GM21825 (cell line): ENCODE data around the gene RFX3.

Experiments used
- ATAC-seq: cut with Tn5 transposase; IDR thresholded peaks from one replicate; pipeline ENCODE4 v1.9.1; 2021; ENCODE audit warnings: mild to moderate bottlenecking, moderate library complexity; ENCODE audit not compliant: unreplicated experiment

RFX3 gene

GRCh38 chr9:3290231-3290840 is 235.5 kb downstream of the RFX3 start:
- ATAC-seq = no peak

DNA sequence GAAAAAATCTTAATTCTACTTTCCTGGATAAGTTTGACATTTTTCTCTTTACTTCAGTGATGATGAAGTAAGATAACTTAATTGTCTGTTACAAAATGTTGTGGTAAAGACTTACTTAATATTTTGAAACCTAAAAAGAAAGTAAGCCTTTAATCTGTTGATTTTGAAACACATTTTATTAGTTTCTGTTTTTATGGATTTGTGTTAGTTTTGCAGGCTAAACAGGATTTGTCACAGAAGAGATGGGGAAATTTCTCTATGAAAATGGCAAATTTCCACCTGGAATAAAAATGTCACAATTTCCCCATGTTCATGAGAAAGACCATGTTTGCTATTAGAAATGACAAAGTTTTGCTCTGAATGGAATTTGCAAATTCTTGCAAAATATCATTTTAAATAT is 237.1 kb downstream of the RFX3 start:
- ATAC-seq = no peak

GRCh38 chr9:3285365-3286161 is 240.2 kb downstream of the RFX3 start:
- no peak for ATAC-seq

- no peak for ATAC-seq
These were observed 243.4 kb downstream of the RFX3 start for GRCh38 chr9:3282365-3282764.

DNA sequence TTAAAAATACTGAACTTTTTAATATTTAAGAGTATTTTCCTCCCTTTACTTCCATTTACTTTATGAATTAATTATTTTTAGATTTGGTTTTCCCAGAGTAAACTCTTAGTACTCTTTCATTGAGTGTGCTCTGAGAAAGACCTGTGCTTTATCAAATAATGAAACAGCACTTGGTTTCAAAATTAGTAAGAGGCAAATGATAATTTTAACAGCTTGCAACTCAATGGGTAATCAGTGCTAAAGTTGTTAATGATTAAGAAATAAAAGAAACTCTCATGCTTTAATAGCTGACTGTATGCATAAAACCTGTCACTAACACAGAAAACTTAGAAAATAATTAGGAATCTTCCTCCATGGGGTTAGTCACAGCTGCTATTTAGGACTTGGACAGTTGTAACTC is 244.4 kb downstream of the RFX3 start:
- ATAC-seq = peak; percentile 65

GRCh38 chr9:3277200-3277599 is 248.6 kb downstream of the RFX3 start:
- ATAC-seq = no peak

GRCh38 chr9:3271581-3271980 is 254.2 kb downstream of the RFX3 start:
- no peak for ATAC-seq

- no peak for ATAC-seq
These were observed 254.6 kb downstream of the RFX3 start for GRCh38 chr9:3271157-3271556.

DNA sequence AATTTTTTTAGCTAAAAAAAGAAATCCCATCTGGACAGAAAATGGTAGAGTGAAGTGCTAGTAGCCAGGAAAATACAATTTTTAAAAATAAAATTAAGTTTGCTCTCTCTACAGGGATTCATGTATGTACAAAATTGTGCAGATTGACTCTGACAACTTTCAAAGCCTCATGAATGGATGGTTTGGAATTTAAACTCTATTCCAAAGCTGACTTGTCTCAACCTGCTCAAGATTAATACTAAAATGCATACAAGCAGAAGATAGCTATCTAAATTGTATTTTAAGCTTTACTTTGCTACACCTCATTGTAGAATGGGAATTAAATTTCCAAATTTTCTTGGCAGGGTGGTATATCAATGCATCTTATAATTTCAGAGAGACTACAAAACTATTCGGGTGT is 257.6 kb downstream of the RFX3 start:
- ATAC-seq = no peak

- no peak for ATAC-seq
These were observed 262.1 kb downstream of the RFX3 start for GRCh38 chr9:3263698-3264097.

GRCh38 chr9:3262826-3263529 is 262.8 kb downstream of the RFX3 start:
- no peak for ATAC-seq

DNA sequence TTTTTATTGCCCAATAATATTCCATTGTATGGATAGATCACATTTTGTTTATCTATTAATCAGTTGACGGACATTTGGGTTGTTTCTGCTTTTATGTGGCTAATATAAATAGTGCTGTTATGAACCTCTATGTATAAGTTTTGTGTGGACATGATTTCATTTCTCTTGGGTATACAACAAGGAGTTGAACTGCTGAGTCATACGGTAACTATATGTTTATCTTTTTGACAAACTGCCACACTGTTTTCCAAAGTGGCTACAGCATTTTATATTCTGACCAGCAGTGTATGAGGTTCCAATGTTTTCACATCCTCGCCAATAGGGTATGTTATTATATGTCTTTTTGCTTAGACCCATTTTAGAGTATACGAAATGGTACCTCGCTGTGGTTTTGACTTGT is 264.3 kb downstream of the RFX3 start:
- ATAC-seq = no peak

DNA sequence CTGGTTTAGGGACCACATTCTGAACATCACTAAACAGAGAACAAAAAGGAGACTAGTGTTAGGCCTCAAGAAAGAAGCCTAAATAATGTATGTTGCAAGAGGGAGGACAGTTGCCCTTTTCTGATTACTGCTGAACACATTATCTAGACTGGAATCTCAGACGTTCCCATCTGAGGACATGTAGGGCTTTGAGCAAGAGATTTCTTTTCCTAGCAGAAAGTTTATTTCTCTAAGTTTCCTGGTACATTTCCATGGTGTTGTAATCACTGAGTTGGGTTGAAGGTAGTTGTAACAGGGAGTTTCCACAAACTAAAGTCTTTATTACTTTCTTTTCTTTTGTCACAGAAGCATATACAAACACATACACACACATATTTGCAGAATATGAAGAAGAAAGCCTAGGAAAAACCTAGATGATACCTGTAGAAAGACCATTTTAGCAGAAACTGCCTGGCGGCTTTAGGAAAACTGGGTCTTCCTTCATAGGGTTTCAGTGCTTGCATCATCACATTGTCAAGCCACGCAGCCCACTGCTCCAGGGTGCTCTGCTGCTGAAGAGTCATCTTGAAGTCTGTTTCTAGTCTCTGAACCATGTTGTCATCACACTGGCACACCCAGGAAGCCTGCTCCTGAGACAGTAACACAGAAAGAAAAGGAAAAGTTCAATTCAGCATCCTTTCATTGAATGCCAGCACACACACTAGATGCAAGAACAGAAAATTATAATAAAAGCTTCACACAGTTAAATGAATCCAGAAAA is 269.1 kb downstream of the RFX3 start:
- no peak for ATAC-seq

DNA sequence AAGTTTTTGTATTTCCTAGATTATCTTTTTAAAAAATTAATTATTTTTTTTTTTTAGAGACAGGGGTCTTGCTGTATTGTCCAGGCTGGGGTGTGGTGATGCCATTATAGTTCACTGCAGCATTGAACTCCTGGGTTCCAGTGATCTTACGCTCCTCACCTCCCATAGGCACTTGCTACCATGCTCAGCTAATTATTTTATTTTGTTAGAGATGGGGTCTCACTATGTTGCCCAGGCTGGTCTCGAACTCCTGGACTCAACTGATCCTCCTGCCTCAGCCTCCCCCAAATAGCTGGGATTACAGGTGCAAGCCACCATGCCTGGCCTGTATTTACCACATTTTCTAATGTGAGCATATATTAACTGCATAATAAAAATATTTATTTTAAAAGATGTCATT is 274.5 kb downstream of the RFX3 start:
- no peak for ATAC-seq

GRCh38 chr9:3250741-3251140 is 275.1 kb downstream of the RFX3 start:
- no peak for ATAC-seq

GRCh38 chr9:3247211-3247610 is 278.6 kb downstream of the RFX3 start:
- no peak for ATAC-seq

DNA sequence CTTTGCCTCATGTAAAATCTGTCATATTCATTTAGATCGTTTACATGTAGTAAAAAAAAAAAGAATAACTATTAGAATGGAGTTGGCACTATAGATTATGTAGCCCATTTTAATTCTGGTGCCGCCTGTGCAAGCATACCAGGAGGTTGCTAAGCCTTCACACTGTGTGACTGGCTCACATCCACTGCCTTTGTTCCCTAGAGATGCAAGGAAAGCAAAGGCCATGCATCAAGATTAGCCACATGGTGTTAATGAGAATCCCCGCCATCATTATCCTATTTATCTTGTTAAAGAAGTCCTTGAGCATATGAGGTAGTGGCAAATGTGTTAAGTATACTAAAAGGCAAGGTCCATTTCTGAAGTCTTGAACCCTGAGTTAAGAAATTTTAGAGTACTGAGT is 279.6 kb downstream of the RFX3 start:
- no peak for ATAC-seq

GRCh38 chr9:3244963-3245653 is 280.7 kb downstream of the RFX3 start:
- peak; percentile 54 for ATAC-seq

- ATAC-seq = no peak
These were observed 282.1 kb downstream of the RFX3 start for GRCh38 chr9:3243683-3244082.

GRCh38 chr9:3241290-3241689 is 284.5 kb downstream of the RFX3 start:
- ATAC-seq = no peak
